ENCODE data around the gene CORO2A.

The CORO2A gene

GRCh38 chr9:98075332-98075805 lies 117.1 kb downstream of the CORO2A start:
- H3K36me3 ChIP-seq (ENCODE audit: insufficient read depth, low read depth, low read length) = peaks cover 12% of the 10 kb centered on the region
- no peaks in the 10 kb centered on the region for H3K27me3 ChIP-seq (ENCODE audit: insufficient read depth, low read length)
- H3K9me3 ChIP-seq (ENCODE audit: insufficient read depth, low read depth, low read length) = no peaks in the 10 kb centered on the region
- no peak overlapping the region for H3K9ac ChIP-seq (ENCODE audit: low read depth, low read length)
- H3K4me3 ChIP-seq (ENCODE audit: low read length) = no peak overlapping the region
- no peak overlapping the region for H3K27ac ChIP-seq (ENCODE audit: low read length)
- peaks cover 12% of the 10 kb centered on the region; the same call in 1 of the 2 replicates for H3K4me1 ChIP-seq (ENCODE audit: insufficient read depth, low read length)

- H3K27ac ChIP-seq (ENCODE audit: low read length) = no peak overlapping the region
- no peaks in the 10 kb centered on the region for H3K9me3 ChIP-seq (ENCODE audit: insufficient read depth, low read depth, low read length)
- no peaks in the 10 kb centered on the region for H3K27me3 ChIP-seq (ENCODE audit: insufficient read depth, low read length)
- peak overlapping the region; percentile 44; the same call in 1 of the 2 replicates for H3K9ac ChIP-seq (ENCODE audit: low read depth, low read length)
- peaks cover 12% of the 10 kb centered on the region; the same call in 1 of the 2 replicates for H3K4me1 ChIP-seq (ENCODE audit: insufficient read depth, low read length)
- peaks cover 6% of the 10 kb centered on the region for H3K36me3 ChIP-seq (ENCODE audit: insufficient read depth, low read depth, low read length)
- H3K4me3 ChIP-seq (ENCODE audit: low read length) = no peak overlapping the region
Observed at GRCh38 chr9:98074115-98074990, 118.1 kb downstream of the CORO2A start.

GRCh38 chr9:98071737-98072136 lies 120.7 kb downstream of the CORO2A start:
- no peak overlapping the region for H3K4me3 ChIP-seq (ENCODE audit: low read length)
- no peaks in the 10 kb centered on the region for H3K36me3 ChIP-seq (ENCODE audit: insufficient read depth, low read depth, low read length)
- no peak overlapping the region for H3K27ac ChIP-seq (ENCODE audit: low read length)
- H3K9ac ChIP-seq (ENCODE audit: low read depth, low read length) = no peak overlapping the region
- H3K4me1 ChIP-seq (ENCODE audit: insufficient read depth, low read length) = peaks cover 10% of the 10 kb centered on the region; the same call in 1 of the 2 replicates
- H3K27me3 ChIP-seq (ENCODE audit: insufficient read depth, low read length) = no peaks in the 10 kb centered on the region
- no peaks in the 10 kb centered on the region for H3K9me3 ChIP-seq (ENCODE audit: insufficient read depth, low read depth, low read length)

All from iPS-20b (cell line).